MCF 10A (cell line): ENCODE results near the gene SF3A2. TPM values are rescaled to one million over a fixed set of nuclear protein-coding genes. Genes with fewer than 3 reads are reported as not detected.
A peak's percentile ranks its signal among the peaks of the same experiment; 100 is the strongest.

ENCODE experiments used
- BruUV-seq: library from RNA; stranded (reverse); fragments of 400-500 nt; replicated peaks from 2 replicates; lab custom pipeline; 2021; lab: Mats Ljungman, UMichigan
- CTCF ChIA-PET: fragments of 300-600 bp; sonication (Branson Sonifier 250); formaldehyde crosslinking; extraction: SDS; loops from one replicate; lab custom pipeline; 2021; ENCODE audit warnings: antibody characterized with exemption, inconsistent platforms; lab: Yijun Ruan, JAX
- POLR2A ChIA-PET: fragments of 300-600, 350-650 bp; sonication (Branson Sonifier 250); formaldehyde crosslinking; extraction: SDS; loops from one replicate; lab custom pipeline; 2020; ENCODE audit warnings: antibody characterized with exemption, inconsistent platforms; lab: Yijun Ruan, JAX
- DNase-seq: peaks from one replicate; pipeline ENCODE4 v3.0.0-alpha.2; 2018; ENCODE audit not compliant: unreplicated experiment
- H3K27ac Mint-ChIP-seq: one replicate; pipeline ENCODE4 v1.8.0; 2022; ENCODE audit warnings: mild to moderate bottlenecking, low read depth, mixed read lengths; ENCODE audit not compliant: unreplicated experiment
- H3K27me3 Mint-ChIP-seq: one replicate; pipeline ENCODE4 v1.8.0; 2022; ENCODE audit warnings: mixed read lengths; ENCODE audit not compliant: insufficient read depth, unreplicated experiment
- H3K36me3 Mint-ChIP-seq: one replicate; pipeline ENCODE4 v1.8.0; 2022; ENCODE audit warnings: mild to moderate bottlenecking, moderate library complexity, mixed read lengths; ENCODE audit not compliant: insufficient read depth, unreplicated experiment
- H3K4me1 Mint-ChIP-seq: one replicate; pipeline ENCODE4 v1.8.0; 2022; ENCODE audit warnings: mixed read lengths; ENCODE audit not compliant: insufficient read depth, unreplicated experiment
- H3K4me3 Mint-ChIP-seq: one replicate; pipeline ENCODE4 v1.8.0; 2022; ENCODE audit warnings: mild to moderate bottlenecking, moderate library complexity, mixed read lengths; ENCODE audit not compliant: unreplicated experiment
- H3K9me3 Mint-ChIP-seq: one replicate; pipeline ENCODE4 v1.8.0; 2022; ENCODE audit warnings: mixed read lengths; ENCODE audit not compliant: unreplicated experiment
- intact Hi-C: fragments of 100-400 bp; cut with micrococcal nuclease; formaldehyde crosslinking; loops from 2 replicates; pipeline ENCODE4 v1.14.1; 2022
- total RNA-seq: library from RNA; stranded (reverse); gene quantifications from 2 replicates; pipeline ENCODE4 v1.2.3, GENCODE V29; 2022
- TF ChIP-seq, protein P1 (sequence below): fragments of 200-600 bp; IDR thresholded peaks from one replicate; pipeline ENCODE4 v1.8.0; 2022; ENCODE audit warnings: antibody characterized with exemption, mild to moderate bottlenecking; ENCODE audit not compliant: unreplicated experiment

Gene SF3A2
- total RNA-seq, 1 experiment from 2014 or later: 101 TPM

DNA sequence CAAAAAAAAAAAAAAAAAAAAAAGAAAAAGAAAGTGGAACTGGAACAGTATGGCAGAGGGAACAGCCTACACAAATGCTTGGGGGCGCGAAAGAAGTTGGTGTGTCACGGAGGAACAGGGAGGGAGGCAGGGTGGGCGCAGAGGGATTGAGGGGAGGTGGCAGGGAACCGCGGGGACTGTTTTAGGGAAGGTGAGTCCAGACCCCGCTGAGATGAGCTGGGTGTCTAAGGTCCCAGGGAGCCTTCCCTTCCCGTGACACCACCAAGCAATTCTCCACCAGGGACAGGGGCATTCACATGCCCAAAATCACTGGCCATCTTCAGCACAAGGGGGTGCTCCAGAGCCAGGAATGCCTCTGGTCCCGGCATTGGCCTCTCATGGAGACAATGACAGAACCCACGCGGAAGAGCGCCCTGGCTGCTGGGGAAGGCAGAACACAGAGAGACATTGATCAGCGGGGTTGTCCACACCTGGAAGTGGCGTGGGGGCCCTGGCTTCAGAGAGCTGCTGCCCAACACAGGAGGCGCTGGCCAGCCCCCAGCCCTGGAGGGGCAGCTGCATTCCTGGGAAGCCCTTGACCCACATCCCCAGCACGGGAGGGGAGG, 38.4 kb downstream of the SF3A2 start:
- no TSS peak for BruUV-seq
- H3K4me3 Mint-ChIP-seq: peak overlapping the region; percentile 28
- TF ChIP-seq, protein P1, sequence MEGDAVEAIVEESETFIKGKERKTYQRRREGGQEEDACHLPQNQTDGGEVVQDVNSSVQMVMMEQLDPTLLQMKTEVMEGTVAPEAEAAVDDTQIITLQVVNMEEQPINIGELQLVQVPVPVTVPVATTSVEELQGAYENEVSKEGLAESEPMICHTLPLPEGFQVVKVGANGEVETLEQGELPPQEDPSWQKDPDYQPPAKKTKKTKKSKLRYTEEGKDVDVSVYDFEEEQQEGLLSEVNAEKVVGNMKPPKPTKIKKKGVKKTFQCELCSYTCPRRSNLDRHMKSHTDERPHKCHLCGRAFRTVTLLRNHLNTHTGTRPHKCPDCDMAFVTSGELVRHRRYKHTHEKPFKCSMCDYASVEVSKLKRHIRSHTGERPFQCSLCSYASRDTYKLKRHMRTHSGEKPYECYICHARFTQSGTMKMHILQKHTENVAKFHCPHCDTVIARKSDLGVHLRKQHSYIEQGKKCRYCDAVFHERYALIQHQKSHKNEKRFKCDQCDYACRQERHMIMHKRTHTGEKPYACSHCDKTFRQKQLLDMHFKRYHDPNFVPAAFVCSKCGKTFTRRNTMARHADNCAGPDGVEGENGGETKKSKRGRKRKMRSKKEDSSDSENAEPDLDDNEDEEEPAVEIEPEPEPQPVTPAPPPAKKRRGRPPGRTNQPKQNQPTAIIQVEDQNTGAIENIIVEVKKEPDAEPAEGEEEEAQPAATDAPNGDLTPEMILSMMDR: peak; percentile 60
- H3K36me3 Mint-ChIP-seq: peaks cover 60% of the 10 kb centered on the region
- CTCF ChIA-PET: interaction anchor here (0.6 to 2.4 kb wide), 11 partner anchors 8 to 133 kb away, joined by 3 to 10 read pairs (median 6); partner anchors contain the start of gene PLEKHJ1
- H3K27me3 Mint-ChIP-seq: no peaks in the 10 kb centered on the region
- no peak overlapping the region for H3K27ac Mint-ChIP-seq
- DNase-seq: peak; percentile 74
- peaks cover 19% of the 10 kb centered on the region for H3K4me1 Mint-ChIP-seq
- POLR2A ChIA-PET: no interaction called here
- intact Hi-C loops: loop anchor here (1.0 to 10.0 kb wide), 2 partner anchors 116 to 340 kb away; no protein-coding TSS in a partner anchor
- no peaks in the 10 kb centered on the region for H3K9me3 Mint-ChIP-seq

DNA sequence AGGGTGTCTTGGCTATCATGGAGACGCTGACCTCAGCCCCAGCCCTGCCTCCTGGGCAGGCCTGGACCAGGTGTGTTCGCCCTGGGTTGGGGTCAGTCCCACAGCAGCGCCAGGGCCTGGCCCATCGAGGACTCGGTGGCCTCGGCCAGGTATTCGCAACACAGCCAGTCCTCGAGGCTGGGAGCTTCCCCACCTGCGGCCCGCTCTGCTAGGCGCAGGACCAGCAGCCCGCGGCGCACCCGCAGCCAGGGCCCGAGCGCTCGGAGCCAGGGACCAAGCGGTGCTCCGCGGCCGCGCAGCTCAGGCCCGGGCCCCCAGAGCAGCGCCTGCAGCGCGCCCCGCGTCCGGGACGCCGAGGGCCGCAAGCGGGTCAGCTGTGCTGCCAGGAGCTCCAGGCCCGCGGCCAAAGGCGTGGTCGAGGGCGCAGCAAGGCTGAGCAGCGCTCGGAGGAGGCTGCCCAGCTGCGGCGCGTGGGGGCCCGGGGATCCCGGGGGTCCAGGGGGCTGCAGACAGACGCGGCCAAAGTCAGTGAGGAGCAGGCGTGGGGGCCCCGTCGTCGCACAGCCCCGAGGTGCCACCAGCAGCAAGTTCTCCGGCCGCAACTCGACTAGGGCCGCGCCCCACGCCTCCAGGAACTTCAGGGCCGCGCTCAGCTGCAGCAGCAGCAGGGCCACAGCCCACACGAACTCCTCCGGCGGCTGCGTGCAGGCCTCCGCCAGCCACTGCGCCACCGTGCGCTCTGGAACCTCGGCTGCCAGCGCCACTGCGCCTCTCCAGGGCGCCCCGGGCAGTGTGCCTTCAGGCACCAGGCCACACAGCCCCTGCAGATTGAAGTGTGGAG, 39.2 kb downstream of the SF3A2 start:
- H3K27me3 Mint-ChIP-seq: no peaks in the 10 kb centered on the region
- ChIA-PET CTCF (interaction anchor here (0.6 to 2.4 kb wide), 3 partner anchors 15 to 116 kb away, joined by 6 to 10 read pairs (median 7); partner anchors contain the start of gene PLEKHJ1), POLR2A (no interaction called here)
- no peak overlapping the region for H3K4me3 Mint-ChIP-seq
- no peaks in the 10 kb centered on the region for H3K9me3 Mint-ChIP-seq
- intact Hi-C loops: loop anchor here (1.0 to 10.0 kb wide), 2 partner anchors 115 to 339 kb away; no protein-coding TSS in a partner anchor
- no peak overlapping the region for H3K27ac Mint-ChIP-seq
- peaks cover 57% of the 10 kb centered on the region for H3K36me3 Mint-ChIP-seq
- TF ChIP-seq, protein P1: no peak
- DNase-seq: no peak
- H3K4me1 Mint-ChIP-seq: peaks cover 19% of the 10 kb centered on the region
- no TSS peak for BruUV-seq

DNA sequence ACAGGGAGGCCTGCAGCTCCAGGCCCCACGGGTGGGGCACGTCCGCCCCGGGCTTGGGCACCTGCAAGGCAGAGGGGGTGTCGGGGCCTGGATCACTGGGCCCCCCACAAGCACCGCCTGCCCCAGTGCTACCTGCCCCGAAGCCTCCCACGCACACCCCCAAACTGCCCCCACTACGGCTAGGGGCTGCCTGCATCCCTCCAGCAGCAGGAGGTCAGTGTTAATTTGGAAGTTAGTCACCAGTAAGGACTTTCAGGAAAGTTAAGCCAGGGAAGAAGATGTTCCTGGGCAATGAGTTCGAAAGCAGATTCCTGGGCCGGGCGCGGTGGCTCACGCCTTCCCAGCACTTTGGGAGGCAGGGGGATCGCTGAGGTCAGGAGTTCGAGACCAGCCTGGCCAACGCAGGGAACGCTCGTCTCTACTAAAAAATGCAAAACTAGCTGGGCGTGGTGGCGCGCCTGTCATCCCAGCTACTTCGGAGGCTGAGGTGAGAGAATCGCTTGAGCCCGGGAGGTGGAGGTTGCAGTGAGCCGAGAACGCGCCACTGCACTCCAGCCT, 39.9 kb downstream of the SF3A2 start:
- POLR2A ChIA-PET: no interaction called here
- TF ChIP-seq, protein P1: no peak
- Mint-ChIP-seq H3K36me3 (peaks cover 50% of the 10 kb centered on the region), H3K4me3 (no peak overlapping the region), H3K4me1 (peaks cover 19% of the 10 kb centered on the region), H3K9me3 (no peaks in the 10 kb centered on the region), H3K27me3 (no peaks in the 10 kb centered on the region), H3K27ac (no peak overlapping the region)
- no TSS peak for BruUV-seq
- no peak for DNase-seq
- CTCF ChIA-PET: interaction anchor here (0.6 kb wide), 2 partner anchors 71 to 121 kb away, joined by 4 read pairs; no protein-coding TSS in a partner anchor
- intact Hi-C loops: loop anchor here (10.0 kb wide), 1 partner anchor 338 kb away; no protein-coding TSS in a partner anchor
